Ishikawa (cell line): ENCODE results near the gene GNPDA2.

Source experiments
- CEBPB ChIP-seq: IDR thresholded peaks from 2 replicates; pipeline ENCODE4 v1.6.1; 2012
- CREB1 ChIP-seq: IDR thresholded peaks from 2 replicates; pipeline ENCODE4 v1.6.1; 2012; ENCODE audit warnings: low read depth
- EGR1 ChIP-seq: IDR thresholded peaks from 2 replicates; pipeline ENCODE4 v1.6.1; 2012
- EP300 ChIP-seq: IDR thresholded peaks from 2 replicates; pipeline ENCODE4 v1.6.1; 2012; ENCODE audit warnings: borderline replicate concordance
- FOXM1 ChIP-seq: IDR thresholded peaks from 2 replicates; pipeline ENCODE4 v1.6.1; 2012; ENCODE audit warnings: low read depth, borderline replicate concordance
- MAX ChIP-seq: IDR thresholded peaks from 2 replicates; pipeline ENCODE4 v1.6.1; 2012
- NFIC ChIP-seq: IDR thresholded peaks from 2 replicates; pipeline ENCODE4 v1.6.1; 2012
- RAD21 ChIP-seq: IDR thresholded peaks from 2 replicates; pipeline ENCODE4 v1.6.1; 2012; ENCODE audit warnings: low read depth
- REST ChIP-seq: IDR thresholded peaks from 2 replicates; pipeline ENCODE4 v1.6.1; 2012; ENCODE audit warnings: low read depth, mild to moderate bottlenecking
- TAF1 ChIP-seq: IDR thresholded peaks from 2 replicates; pipeline ENCODE4 v1.6.1; 2012; ENCODE audit warnings: low read depth, mild to moderate bottlenecking
- TCF12 ChIP-seq: IDR thresholded peaks from 2 replicates; pipeline ENCODE4 v1.6.1; 2012; ENCODE audit warnings: low read depth
- TEAD4 ChIP-seq: IDR thresholded peaks from 2 replicates; pipeline ENCODE4 v1.6.1; 2012
- USF1 ChIP-seq: IDR thresholded peaks from 2 replicates; pipeline ENCODE4 v1.6.1; 2012
- YY1 ChIP-seq: IDR thresholded peaks from 2 replicates; pipeline ENCODE4 v1.6.1; 2012; ENCODE audit warnings: low read depth
- ZBTB7A ChIP-seq: IDR thresholded peaks from 2 replicates; pipeline ENCODE4 v1.6.1; 2012; ENCODE audit warnings: low read depth

GNPDA2 gene

GRCh38 chr4:44671636-44672035 is 54.7 kb downstream of the GNPDA2 start:
- TF ChIP-seq EGR1 (no peak), TCF12 (no peak), CEBPB (no peak), CREB1 (no peak), ZBTB7A (no peak), EP300 (no peak), FOXM1 (no peak), TAF1 (no peak), USF1 (no peak), TEAD4 (no peak), NFIC (no peak), RAD21 (no peak), REST (no peak), YY1 (no peak), MAX (no peak)

GRCh38 chr4:44670506-44671199 is 55.7 kb downstream of the GNPDA2 start:
- TF ChIP-seq ZBTB7A (no peak), REST (no peak), CEBPB (no peak), FOXM1 (no peak), TEAD4 (no peak), MAX (no peak), NFIC (no peak), RAD21 (no peak), TAF1 (no peak), CREB1 (no peak), EP300 (no peak), TCF12 (no peak)

- TF ChIP-seq ZBTB7A (no peak), MAX (no peak), CEBPB (no peak), NFIC (no peak), RAD21 (no peak), TEAD4 (no peak), EP300 (no peak), TAF1 (no peak), CREB1 (no peak), USF1 (no peak), EGR1 (no peak), YY1 (no peak), REST (no peak), FOXM1 (no peak)
Observed at GRCh38 chr4:44668526-44668925, 57.8 kb downstream of the GNPDA2 start.

GRCh38 chr4:44663539-44664263 is 62.7 kb downstream of the GNPDA2 start:
- TF ChIP-seq ZBTB7A (no peak), REST (no peak), TAF1 (no peak), CREB1 (no peak), RAD21 (no peak), FOXM1 (no peak)
